OCI-M1 (cell line): ENCODE data around the gene TPK1.

Experiments used
- DNase-seq: peaks from one replicate; lab custom pipeline; 2025; lab: John Stamatoyannopoulos, UW

Gene TPK1

GRCh38 chr7:144407266-144407931 lies 428.5 kb downstream of the TPK1 start:
- no peak for DNase-seq

DNA sequence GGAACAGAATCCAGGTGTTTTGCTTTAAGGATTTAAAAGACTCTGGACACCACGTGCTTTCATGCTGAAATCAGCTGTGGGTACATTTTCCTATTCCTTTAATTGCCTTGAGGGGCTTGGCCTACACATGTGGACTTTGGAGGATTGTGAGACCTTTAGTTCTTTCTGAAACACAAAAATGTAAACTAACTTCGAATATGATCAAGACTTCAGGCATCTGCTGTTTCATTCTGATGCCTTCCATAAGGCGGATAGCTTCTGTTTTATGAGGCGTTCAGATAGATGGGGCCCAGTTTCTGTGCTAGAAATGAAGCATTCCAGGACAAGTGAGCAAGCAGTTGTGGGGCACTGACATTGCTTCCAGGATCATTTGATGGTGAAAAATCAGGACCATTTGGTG lies 430.9 kb downstream of the TPK1 start:
- no peak for DNase-seq

- no peak for DNase-seq
Measured at GRCh38 chr7:144403649-144404061, 432.2 kb downstream of the TPK1 start, which contains the start of gene NOBOX. NOBOX (minus strand) TSS chr7:144403693.

DNA sequence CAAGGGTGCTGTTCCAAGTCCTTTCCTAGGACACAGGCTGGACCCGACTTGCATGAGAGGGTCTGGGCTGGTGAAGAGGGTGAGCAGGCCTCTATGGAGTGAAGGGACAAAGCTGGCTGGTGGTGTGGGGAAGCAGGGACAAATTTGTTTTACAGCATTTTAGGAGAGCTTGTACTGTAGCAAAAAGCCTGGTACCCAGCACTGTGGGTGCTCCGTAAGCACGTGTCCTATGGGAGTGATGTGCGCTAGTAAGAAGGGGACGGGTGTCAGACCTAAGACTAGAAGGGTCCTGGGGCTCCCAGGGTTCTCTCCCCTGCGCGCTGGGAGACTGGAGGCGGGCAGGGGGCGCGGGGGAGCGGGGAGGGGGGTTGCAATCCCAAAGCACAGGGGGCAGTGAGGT lies 432.8 kb downstream of the TPK1 start:
- DNase-seq, result no peak
